Fibroblast of lung (primary cell): ENCODE results near the gene ARSG. TPM values are rescaled to one million over a fixed set of nuclear protein-coding genes. Genes with fewer than 3 reads are reported as not detected.
"Not testable (repeated sequence)": the region's sequence is repeated elsewhere in the genome, so short reads cannot be mapped to it uniquely, and the experiment has no call there.

Experiments
- DNase-seq, 2 donors: peaks; one replicate each; pipeline versions ENCODE4 v3.0.0 to v3.0.0-alpha.2; 2010; ENCODE audit warnings: low read depth in 2 of 2
- H2AFZ ChIP-seq: 2 replicates; pipeline ENCODE4 v1.5.1; 2012; ENCODE audit warnings: low read length, control low read depth, inconsistent platforms
- H3K27ac ChIP-seq: 2 replicates; pipeline ENCODE4 v1.5.1; 2011; ENCODE audit warnings: low read length, control low read depth; ENCODE audit not compliant: insufficient read depth
- H3K27me3 ChIP-seq: 2 replicates; pipeline ENCODE4 v1.5.1; 2011; ENCODE audit warnings: mild to moderate bottlenecking, low read length; ENCODE audit not compliant: control insufficient read depth, insufficient read depth
- H3K36me3 ChIP-seq: 2 replicates; pipeline ENCODE4 v1.5.1; 2011; ENCODE audit warnings: low read length; ENCODE audit not compliant: control insufficient read depth, insufficient read depth
- H3K4me1 ChIP-seq: 2 replicates; pipeline ENCODE4 v1.5.1; 2011; ENCODE audit warnings: low read length; ENCODE audit not compliant: control insufficient read depth, insufficient read depth; ENCODE audit errors: extremely low read depth
- H3K4me2 ChIP-seq: 2 replicates; pipeline ENCODE4 v1.5.1; 2011; ENCODE audit warnings: low read length, control low read depth; ENCODE audit not compliant: insufficient read depth; ENCODE audit errors: extremely low read depth
- H3K4me3 ChIP-seq, 4 experiments: fragments of 200-600 bp in 1 of 4; sonication (generic) in 1 of 4; replicated peaks in 1 of 4; 2 replicates each; pipeline ENCODE4 v1.5.1; 2011 to 2016; ENCODE audit warnings: low read length in 4 of 4, low read depth in 3 of 4, mild to moderate bottlenecking in 3 of 4, control low read depth in 2 of 4, inconsistent platforms in 1 of 4, mixed read lengths in 1 of 4; ENCODE audit not compliant: insufficient read depth in 1 of 4; ENCODE audit errors: control extremely low read depth in 1 of 4
- H3K79me2 ChIP-seq: 2 replicates; pipeline ENCODE4 v1.5.1; 2012; ENCODE audit warnings: mild to moderate bottlenecking, low read length, inconsistent platforms; ENCODE audit not compliant: control insufficient read depth, insufficient read depth
- H3K9ac ChIP-seq: 2 replicates; pipeline ENCODE4 v1.5.1; 2011; ENCODE audit warnings: mild to moderate bottlenecking, low read length, control low read depth; ENCODE audit not compliant: insufficient read depth
- H3K9me3 ChIP-seq: 2 replicates; pipeline ENCODE4 v1.5.1; 2012; ENCODE audit warnings: low read depth, low read length; ENCODE audit not compliant: control insufficient read depth, insufficient read depth
- H4K20me1 ChIP-seq: 2 replicates; pipeline ENCODE4 v1.5.1; 2011; ENCODE audit warnings: low read length; ENCODE audit not compliant: control insufficient read depth, insufficient read depth; ENCODE audit errors: extremely low read depth
- EZH2 ChIP-seq: IDR thresholded peaks from 2 replicates; pipeline ENCODE4 v1.5.1; 2012; ENCODE audit warnings: low read length, control low read depth, mild to moderate bottlenecking; ENCODE audit errors: missing control alignments
- polyA plus RNA-seq, 2 donors: library from polyadenylated mRNA; depleted of rRNA in 1 of 2; stranded (reverse) in 1 of 2; unstranded in 1 of 2; fragments of >200 nt; gene quantifications; 2 replicates each; pipeline ENCODE4 v1.2.1, GENCODE V29; 2011 to 2012; ENCODE audit warnings: missing spikeins in 1 of 2
- total RNA-seq: library from RNA; depleted of rRNA; stranded (reverse); fragments of >200 nt; gene quantifications from 2 replicates; pipeline ENCODE4 v1.2.1, GENCODE V29; 2014
- TF ChIP-seq, protein P1 (sequence below), 2 donors: IDR thresholded peaks in 1 of 2; conservative IDR thresholded peaks in 1 of 2; 1 replicate in 1 of 2; 2 replicates in 1 of 2; pipeline ENCODE4 v1.5.1; 2011 to 2012; ENCODE audit warnings: low read length in 2 of 2, control low read depth in 1 of 2, inconsistent platforms in 1 of 2, low read depth in 1 of 2, mild to moderate bottlenecking in 1 of 2

The ARSG gene
- total and polyA plus RNA-seq, 2 donors (not counting 1 experiment from before 2014, with no cell fraction given), result 3.5 to 8.1 TPM

- no peak overlapping the region for H2AFZ ChIP-seq
- no peaks in the 10 kb centered on the region for H4K20me1 ChIP-seq
- H3K9ac ChIP-seq, result no peak overlapping the region
- H3K4me1 ChIP-seq, result no peaks in the 10 kb centered on the region
- no peak overlapping the region for H3K4me2 ChIP-seq
- TF ChIP-seq EZH2, result no peak
- TF ChIP-seq, protein P1, sequence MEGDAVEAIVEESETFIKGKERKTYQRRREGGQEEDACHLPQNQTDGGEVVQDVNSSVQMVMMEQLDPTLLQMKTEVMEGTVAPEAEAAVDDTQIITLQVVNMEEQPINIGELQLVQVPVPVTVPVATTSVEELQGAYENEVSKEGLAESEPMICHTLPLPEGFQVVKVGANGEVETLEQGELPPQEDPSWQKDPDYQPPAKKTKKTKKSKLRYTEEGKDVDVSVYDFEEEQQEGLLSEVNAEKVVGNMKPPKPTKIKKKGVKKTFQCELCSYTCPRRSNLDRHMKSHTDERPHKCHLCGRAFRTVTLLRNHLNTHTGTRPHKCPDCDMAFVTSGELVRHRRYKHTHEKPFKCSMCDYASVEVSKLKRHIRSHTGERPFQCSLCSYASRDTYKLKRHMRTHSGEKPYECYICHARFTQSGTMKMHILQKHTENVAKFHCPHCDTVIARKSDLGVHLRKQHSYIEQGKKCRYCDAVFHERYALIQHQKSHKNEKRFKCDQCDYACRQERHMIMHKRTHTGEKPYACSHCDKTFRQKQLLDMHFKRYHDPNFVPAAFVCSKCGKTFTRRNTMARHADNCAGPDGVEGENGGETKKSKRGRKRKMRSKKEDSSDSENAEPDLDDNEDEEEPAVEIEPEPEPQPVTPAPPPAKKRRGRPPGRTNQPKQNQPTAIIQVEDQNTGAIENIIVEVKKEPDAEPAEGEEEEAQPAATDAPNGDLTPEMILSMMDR (conservative IDR thresholded peaks at IDR 0.05 in 1 of 2, IDR thresholded peaks at IDR 0.05 in 1 of 2; ENCODE audit: low read depth in 1 of 2, low read length in 2 of 2), result no peak
- H3K4me3 ChIP-seq, result no peak overlapping the region
- DNase-seq, result no peak
- H3K36me3 ChIP-seq, result peaks cover 2% of the 10 kb centered on the region
- no peak overlapping the region for H3K27ac ChIP-seq
- no peaks in the 10 kb centered on the region for H3K27me3 ChIP-seq
- H3K79me2 ChIP-seq, result no peaks in the 10 kb centered on the region
- H3K9me3 ChIP-seq, result no peaks in the 10 kb centered on the region
These were observed 17.6 kb upstream of the ARSG start for GRCh38 chr17:68273722-68274121.

DNA sequence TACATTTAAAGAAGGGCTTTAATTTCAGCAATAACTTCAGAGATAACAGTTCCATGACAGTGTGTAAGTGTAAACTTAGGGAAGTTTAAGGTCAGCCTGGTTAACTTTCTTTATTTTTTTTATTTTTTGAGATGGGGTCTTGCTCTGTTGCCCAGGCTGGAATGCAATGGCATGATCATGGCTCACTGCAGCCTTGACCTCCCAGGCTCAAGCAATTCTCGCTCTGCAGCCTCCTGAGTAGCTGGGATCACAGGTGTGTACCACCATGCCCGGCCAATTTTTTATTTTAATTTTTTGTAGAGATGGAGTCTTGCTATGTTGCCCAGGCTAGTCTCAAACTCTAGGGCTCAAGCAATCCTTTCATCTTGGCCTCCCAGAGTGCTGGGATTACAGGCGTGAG, 15.0 kb upstream of the ARSG start:
- H3K4me3 ChIP-seq, H3K36me3 ChIP-seq, H3K79me2 ChIP-seq, H2AFZ ChIP-seq, H4K20me1 ChIP-seq, H3K9ac ChIP-seq, H3K4me1 ChIP-seq, H3K27me3 ChIP-seq, H3K4me2 ChIP-seq, H3K9me3 ChIP-seq, DNase-seq, H3K27ac ChIP-seq: not testable (repeated sequence)

GRCh38 chr17:68277807-68278206, 13.5 kb upstream of the ARSG start:
- H3K9me3 ChIP-seq, result no peaks in the 10 kb centered on the region
- DNase-seq, result no peak
- TF ChIP-seq EZH2, result no peak
- TF ChIP-seq, protein P1 (conservative IDR thresholded peaks at IDR 0.05 in 1 of 2, IDR thresholded peaks at IDR 0.05 in 1 of 2; ENCODE audit: low read depth in 1 of 2, low read length in 2 of 2), result no peak
- H3K9ac ChIP-seq, result no peak overlapping the region
- H3K79me2 ChIP-seq, result no peaks in the 10 kb centered on the region
- H2AFZ ChIP-seq, result no peak overlapping the region
- no peaks in the 10 kb centered on the region for H3K27me3 ChIP-seq
- H3K4me1 ChIP-seq, result no peaks in the 10 kb centered on the region
- H4K20me1 ChIP-seq, result no peaks in the 10 kb centered on the region
- peaks cover 2% of the 10 kb centered on the region for H3K36me3 ChIP-seq
- H3K4me3 ChIP-seq, result no peak overlapping the region
- H3K27ac ChIP-seq, result no peak overlapping the region
- H3K4me2 ChIP-seq, result no peak overlapping the region

- not testable (repeated sequence) for DNase-seq, H3K79me2 ChIP-seq, H3K4me3 ChIP-seq, H3K27me3 ChIP-seq, H3K4me1 ChIP-seq, H3K27ac ChIP-seq, H2AFZ ChIP-seq, H3K9me3 ChIP-seq, H3K9ac ChIP-seq, H3K4me2 ChIP-seq, H4K20me1 ChIP-seq, H3K36me3 ChIP-seq
These were observed 9.3 kb upstream of the ARSG start for GRCh38 chr17:68281965-68282364.
